ENCODE measurements around the gene MEI4.
"Not testable (repeated sequence)": the region's sequence is repeated elsewhere in the genome, so short reads cannot be mapped to it uniquely, and the experiment has no call there.

GRCh38 chr6:77736010-77736409 lies 83.2 kb downstream of the MEI4 start:
- TF ChIP-seq, protein P1, sequence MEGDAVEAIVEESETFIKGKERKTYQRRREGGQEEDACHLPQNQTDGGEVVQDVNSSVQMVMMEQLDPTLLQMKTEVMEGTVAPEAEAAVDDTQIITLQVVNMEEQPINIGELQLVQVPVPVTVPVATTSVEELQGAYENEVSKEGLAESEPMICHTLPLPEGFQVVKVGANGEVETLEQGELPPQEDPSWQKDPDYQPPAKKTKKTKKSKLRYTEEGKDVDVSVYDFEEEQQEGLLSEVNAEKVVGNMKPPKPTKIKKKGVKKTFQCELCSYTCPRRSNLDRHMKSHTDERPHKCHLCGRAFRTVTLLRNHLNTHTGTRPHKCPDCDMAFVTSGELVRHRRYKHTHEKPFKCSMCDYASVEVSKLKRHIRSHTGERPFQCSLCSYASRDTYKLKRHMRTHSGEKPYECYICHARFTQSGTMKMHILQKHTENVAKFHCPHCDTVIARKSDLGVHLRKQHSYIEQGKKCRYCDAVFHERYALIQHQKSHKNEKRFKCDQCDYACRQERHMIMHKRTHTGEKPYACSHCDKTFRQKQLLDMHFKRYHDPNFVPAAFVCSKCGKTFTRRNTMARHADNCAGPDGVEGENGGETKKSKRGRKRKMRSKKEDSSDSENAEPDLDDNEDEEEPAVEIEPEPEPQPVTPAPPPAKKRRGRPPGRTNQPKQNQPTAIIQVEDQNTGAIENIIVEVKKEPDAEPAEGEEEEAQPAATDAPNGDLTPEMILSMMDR (optimal IDR thresholded peaks at IDR 0.05 in 1 of 3, IDR thresholded peaks at IDR 0.05 in 1 of 3, conservative IDR thresholded peaks at IDR 0.05 in 1 of 3; ENCODE audit: extremely low read depth in 1 of 3, insufficient read depth in 2 of 3, low read length in 3 of 3): not testable (repeated sequence)
- not testable (repeated sequence) for TF ChIP-seq EZH2 (IDR thresholded peaks at IDR 0.05; ENCODE audit: low read length)

Data from keratinocyte (primary cell).